Measurements from ENCODE around the gene GJB1. TPM values are rescaled to one million over a fixed set of nuclear protein-coding genes. Genes with fewer than 3 reads are reported as not detected.

The GJB1 gene
- total RNA-seq, 1 donor from 2014 or later: 12.3 TPM

DNA sequence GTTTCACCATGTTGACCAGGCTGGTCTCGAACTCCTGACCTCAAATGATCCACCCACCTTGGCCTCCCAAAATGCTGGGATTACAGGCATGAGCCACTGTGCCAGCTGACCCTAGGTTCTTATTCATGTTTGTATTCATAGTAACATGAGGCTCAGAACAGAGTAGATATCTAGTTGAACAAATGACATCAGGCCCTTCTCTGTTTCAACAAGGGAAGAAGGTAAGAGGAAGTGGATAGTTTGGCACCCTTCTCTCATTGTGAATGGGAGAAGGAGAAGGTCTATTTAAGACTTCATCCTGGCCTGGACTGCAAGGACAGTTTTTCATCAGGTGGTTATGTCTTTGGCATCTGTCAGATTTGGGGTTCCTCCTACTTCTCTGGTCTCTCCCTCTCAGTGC lies 13.8 kb downstream of the GJB1 start:
- no peaks in the 10 kb centered on the region for H3K27me3 Mint-ChIP-seq (ENCODE audit: low read depth)
- H3K9me3 Mint-ChIP-seq: peaks cover 2% of the 10 kb centered on the region

DNA sequence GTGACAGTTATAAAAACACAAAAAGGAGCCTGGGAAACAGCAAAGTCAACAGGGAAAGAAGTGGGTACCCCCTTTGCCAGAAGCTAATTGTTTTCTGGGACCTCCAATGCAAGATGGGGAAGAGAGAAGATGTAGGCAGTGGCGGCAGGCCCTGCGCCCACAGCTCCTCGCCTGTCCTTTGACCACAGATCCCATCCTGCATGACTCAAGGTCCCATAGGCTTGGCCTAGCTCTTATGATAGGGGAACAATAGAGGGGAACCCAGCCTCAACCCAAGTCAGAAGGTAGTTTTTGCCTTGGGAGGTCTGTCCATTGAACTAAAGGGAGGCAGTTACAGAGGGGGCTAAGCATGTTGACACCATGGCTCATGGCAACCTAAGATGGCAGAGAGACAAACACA lies 16.8 kb downstream of the GJB1 start:
- Mint-ChIP-seq H3K4me3 (no peak overlapping the region), H3K4me1 (no peaks in the 10 kb centered on the region), H3K9me3 (peaks cover 2% of the 10 kb centered on the region), H3K36me3 (ENCODE audit: low read depth) (peaks cover 24% of the 10 kb centered on the region), H3K27ac (ENCODE audit: unreplicated experiment) (no peak overlapping the region), H3K27me3 (ENCODE audit: low read depth) (no peaks in the 10 kb centered on the region)
- no peak for DNase-seq (ENCODE audit: low read depth, low spot score)
- TF ChIP-seq, protein P1, sequence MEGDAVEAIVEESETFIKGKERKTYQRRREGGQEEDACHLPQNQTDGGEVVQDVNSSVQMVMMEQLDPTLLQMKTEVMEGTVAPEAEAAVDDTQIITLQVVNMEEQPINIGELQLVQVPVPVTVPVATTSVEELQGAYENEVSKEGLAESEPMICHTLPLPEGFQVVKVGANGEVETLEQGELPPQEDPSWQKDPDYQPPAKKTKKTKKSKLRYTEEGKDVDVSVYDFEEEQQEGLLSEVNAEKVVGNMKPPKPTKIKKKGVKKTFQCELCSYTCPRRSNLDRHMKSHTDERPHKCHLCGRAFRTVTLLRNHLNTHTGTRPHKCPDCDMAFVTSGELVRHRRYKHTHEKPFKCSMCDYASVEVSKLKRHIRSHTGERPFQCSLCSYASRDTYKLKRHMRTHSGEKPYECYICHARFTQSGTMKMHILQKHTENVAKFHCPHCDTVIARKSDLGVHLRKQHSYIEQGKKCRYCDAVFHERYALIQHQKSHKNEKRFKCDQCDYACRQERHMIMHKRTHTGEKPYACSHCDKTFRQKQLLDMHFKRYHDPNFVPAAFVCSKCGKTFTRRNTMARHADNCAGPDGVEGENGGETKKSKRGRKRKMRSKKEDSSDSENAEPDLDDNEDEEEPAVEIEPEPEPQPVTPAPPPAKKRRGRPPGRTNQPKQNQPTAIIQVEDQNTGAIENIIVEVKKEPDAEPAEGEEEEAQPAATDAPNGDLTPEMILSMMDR (conservative IDR thresholded peaks at IDR 0.05): no peak

More for the DNA sequence above, 13.8 kb downstream of the GJB1 start:
- no peak for DNase-seq (ENCODE audit: low read depth, low spot score)
- H3K4me3 Mint-ChIP-seq: no peak overlapping the region
- peaks cover 16% of the 10 kb centered on the region for H3K36me3 Mint-ChIP-seq (ENCODE audit: low read depth)
- H3K27ac Mint-ChIP-seq (ENCODE audit: unreplicated experiment): no peak overlapping the region
- H3K4me1 Mint-ChIP-seq: no peaks in the 10 kb centered on the region
- TF ChIP-seq, protein P1 (conservative IDR thresholded peaks at IDR 0.05): no peak

DNA sequence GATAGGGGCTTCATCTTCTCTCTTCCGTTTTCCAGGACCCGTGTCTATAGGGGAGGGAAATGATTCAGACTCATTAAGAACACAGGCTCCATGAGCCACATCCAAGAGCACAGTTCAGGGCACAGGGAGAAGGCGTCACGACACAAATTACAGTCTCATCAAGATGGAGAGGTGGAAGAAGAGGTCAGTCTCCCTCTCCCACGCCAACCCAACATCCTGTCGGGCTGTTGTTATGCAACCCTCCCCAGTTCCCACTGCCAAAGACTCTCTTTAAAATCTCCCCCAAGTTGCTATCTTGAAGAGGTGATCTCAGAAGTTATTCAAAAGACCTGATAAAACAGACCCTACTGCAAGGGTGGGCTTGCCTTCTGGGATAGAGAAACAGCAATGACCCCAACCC lies 18.3 kb downstream of the GJB1 start:
- peaks cover 30% of the 10 kb centered on the region for H3K36me3 Mint-ChIP-seq (ENCODE audit: low read depth)
- no peaks in the 10 kb centered on the region for H3K27me3 Mint-ChIP-seq (ENCODE audit: low read depth)
- H3K9me3 Mint-ChIP-seq: no peaks in the 10 kb centered on the region
- DNase-seq (ENCODE audit: low read depth, low spot score): no peak
- H3K4me1 Mint-ChIP-seq: no peaks in the 10 kb centered on the region
- H3K27ac Mint-ChIP-seq (ENCODE audit: unreplicated experiment): peak overlapping the region; percentile 72
- TF ChIP-seq, protein P1 (conservative IDR thresholded peaks at IDR 0.05): no peak
- H3K4me3 Mint-ChIP-seq: no peak overlapping the region

DNA sequence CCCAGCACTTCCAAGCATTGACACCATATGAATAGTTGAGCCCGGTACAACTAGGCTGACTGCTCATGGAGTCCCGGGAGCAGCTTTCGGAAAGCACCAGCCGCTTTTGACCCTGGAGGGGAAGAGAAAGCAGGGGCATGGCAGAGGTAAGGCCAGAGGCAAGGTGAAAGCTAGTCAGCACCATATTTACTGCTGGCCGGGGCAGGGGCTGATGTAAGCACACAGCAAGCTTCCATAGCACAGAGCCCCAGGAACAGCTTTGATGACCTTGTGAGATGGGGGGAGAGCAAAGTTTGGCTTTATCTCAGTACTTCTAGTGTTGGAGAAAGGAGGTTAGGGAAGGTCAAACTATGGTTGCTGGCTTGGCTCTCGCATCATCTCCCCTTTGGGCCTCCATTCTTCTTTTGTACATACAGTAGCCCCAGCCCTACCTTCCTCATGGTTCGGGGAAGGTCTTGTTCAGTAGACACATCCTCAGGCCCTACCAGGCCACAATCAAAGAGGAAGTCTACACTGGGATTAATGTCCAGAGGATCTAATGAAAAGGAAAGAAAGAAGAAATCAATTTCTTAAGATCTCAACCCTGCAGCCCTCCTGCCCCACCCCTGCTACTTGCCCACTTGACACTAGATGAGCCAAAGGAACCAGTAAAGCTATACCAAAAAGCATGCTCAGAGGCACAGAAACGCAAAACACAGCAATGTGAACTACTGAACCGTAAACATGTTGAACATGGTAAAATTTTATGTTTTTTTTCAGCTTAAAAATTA lies 21.5 kb downstream of the GJB1 start:
- Mint-ChIP-seq H3K27ac (ENCODE audit: unreplicated experiment) (no peak overlapping the region), H3K36me3 (ENCODE audit: low read depth) (peaks cover 36% of the 10 kb centered on the region), H3K9me3 (no peaks in the 10 kb centered on the region), H3K27me3 (ENCODE audit: low read depth) (no peaks in the 10 kb centered on the region), H3K4me1 (no peaks in the 10 kb centered on the region), H3K4me3 (no peak overlapping the region)
- TF ChIP-seq, protein P1 (conservative IDR thresholded peaks at IDR 0.05): no peak
- no peak for DNase-seq (ENCODE audit: low read depth, low spot score)

DNA sequence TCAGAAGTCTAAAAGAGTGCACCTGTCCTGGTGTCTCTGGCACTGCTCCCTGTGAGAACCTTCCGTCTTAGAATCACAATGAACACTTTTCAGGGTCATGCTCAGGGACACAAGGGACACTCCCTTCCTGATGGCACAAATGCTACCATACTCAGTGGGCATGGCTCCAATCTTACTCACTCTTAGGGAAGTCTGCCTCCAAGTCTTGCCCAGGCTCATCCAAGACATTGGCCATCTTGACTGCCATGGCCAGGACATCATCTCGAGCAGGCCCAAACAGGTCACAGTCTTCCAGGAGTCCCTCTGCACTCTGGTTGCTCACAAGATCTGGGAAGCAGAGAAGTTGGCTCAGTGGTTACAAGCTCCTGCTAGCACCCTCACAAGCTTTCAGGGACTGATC lies 22.1 kb downstream of the GJB1 start:
- TF ChIP-seq, protein P1 (conservative IDR thresholded peaks at IDR 0.05): no peak
- Mint-ChIP-seq H3K9me3 (no peaks in the 10 kb centered on the region), H3K4me3 (no peak overlapping the region), H3K36me3 (ENCODE audit: low read depth) (peaks cover 35% of the 10 kb centered on the region), H3K27me3 (ENCODE audit: low read depth) (no peaks in the 10 kb centered on the region), H3K27ac (ENCODE audit: unreplicated experiment) (no peak overlapping the region), H3K4me1 (no peaks in the 10 kb centered on the region)
- no peak for DNase-seq (ENCODE audit: low read depth, low spot score)
